Chondrocyte (in vitro differentiated cells): ENCODE measurements around the gene IL36RN. TPM values are rescaled to one million over a fixed set of nuclear protein-coding genes. Genes with fewer than 3 reads are reported as not detected.

Source experiments
- DNase-seq: peaks from one replicate; pipeline ENCODE4 v3.0.0; 2021; ENCODE audit warnings: mixed read lengths, low spot score
- H3K27ac Mint-ChIP-seq: one replicate; pipeline ENCODE4 v1.8.0; 2021; ENCODE audit warnings: mild to moderate bottlenecking, moderate library complexity, mixed read lengths; ENCODE audit not compliant: unreplicated experiment
- H3K27me3 Mint-ChIP-seq: 2 replicates; pipeline ENCODE4 v1.8.0; 2021; ENCODE audit warnings: low read depth, mixed read lengths
- H3K36me3 Mint-ChIP-seq: 2 replicates; pipeline ENCODE4 v1.8.0; 2021; ENCODE audit warnings: low read depth, mixed read lengths
- H3K4me1 Mint-ChIP-seq: 2 replicates; pipeline ENCODE4 v1.8.0; 2021; ENCODE audit warnings: low read depth, mild to moderate bottlenecking, mixed read lengths
- H3K4me3 Mint-ChIP-seq: one replicate; pipeline ENCODE4 v1.8.0; 2021; ENCODE audit warnings: mild to moderate bottlenecking, moderate library complexity, mixed read lengths; ENCODE audit not compliant: unreplicated experiment
- H3K9me3 Mint-ChIP-seq: 2 replicates; pipeline ENCODE4 v1.8.0; 2021; ENCODE audit warnings: low read depth, mixed read lengths
- total RNA-seq: library from RNA; stranded (reverse); gene quantifications from 3 replicates; pipeline ENCODE4 v1.2.1, GENCODE V29; 2021
- TF ChIP-seq, protein P1 (sequence below): fragments of 200-600 bp; sonication (generic); IDR thresholded peaks from 2 replicates; pipeline ENCODE4 v1.5.0; 2021; ENCODE audit warnings: antibody characterized with exemption, mild to moderate bottlenecking, moderate library complexity

The IL36RN gene
- total RNA-seq, 1 donor from 2014 or later: not detected

DNA sequence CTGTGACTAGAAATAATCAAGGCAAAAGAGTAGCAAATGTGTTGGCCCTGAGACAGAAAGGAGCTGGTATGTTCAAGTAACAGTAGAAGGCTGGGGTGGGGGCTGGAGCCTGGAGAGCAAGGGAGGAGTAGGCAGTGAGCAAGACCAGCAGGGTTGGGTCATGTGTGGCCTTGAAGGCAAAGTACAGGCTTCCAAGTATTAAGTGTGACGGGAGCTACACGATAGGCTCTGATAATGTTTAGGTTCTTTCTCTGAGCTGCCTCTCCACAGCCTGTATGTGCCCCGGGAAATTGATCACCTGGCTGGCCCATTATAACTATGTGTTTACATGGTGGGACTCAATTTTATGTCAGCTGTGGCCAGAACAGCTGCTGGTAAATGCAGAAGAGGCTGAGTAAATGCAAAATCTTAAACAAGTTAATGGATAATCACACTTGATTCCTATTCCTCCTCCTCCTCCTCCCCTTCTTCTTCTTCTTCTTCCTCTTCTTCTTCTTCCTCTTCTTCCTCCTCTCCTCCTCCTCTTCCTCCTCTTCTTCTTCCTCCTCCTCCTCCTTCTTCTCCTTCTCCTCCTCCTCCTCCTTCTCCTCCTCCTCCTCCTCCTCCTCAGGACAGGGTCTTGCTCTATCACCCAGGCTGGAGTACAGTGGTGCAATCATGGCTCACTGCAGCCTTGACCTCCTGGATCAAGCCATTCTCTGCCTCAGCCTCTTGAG lies 18.1 kb downstream of the IL36RN start:
- H3K4me3 Mint-ChIP-seq: no peak overlapping the region
- peaks cover 49% of the 10 kb centered on the region for H3K27me3 Mint-ChIP-seq
- H3K4me1 Mint-ChIP-seq: no peaks in the 10 kb centered on the region
- TF ChIP-seq, protein P1, sequence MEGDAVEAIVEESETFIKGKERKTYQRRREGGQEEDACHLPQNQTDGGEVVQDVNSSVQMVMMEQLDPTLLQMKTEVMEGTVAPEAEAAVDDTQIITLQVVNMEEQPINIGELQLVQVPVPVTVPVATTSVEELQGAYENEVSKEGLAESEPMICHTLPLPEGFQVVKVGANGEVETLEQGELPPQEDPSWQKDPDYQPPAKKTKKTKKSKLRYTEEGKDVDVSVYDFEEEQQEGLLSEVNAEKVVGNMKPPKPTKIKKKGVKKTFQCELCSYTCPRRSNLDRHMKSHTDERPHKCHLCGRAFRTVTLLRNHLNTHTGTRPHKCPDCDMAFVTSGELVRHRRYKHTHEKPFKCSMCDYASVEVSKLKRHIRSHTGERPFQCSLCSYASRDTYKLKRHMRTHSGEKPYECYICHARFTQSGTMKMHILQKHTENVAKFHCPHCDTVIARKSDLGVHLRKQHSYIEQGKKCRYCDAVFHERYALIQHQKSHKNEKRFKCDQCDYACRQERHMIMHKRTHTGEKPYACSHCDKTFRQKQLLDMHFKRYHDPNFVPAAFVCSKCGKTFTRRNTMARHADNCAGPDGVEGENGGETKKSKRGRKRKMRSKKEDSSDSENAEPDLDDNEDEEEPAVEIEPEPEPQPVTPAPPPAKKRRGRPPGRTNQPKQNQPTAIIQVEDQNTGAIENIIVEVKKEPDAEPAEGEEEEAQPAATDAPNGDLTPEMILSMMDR: no peak
- DNase-seq: no peak
- H3K9me3 Mint-ChIP-seq: no peaks in the 10 kb centered on the region
- no peaks in the 10 kb centered on the region for H3K36me3 Mint-ChIP-seq
- no peak overlapping the region for H3K27ac Mint-ChIP-seq

DNA sequence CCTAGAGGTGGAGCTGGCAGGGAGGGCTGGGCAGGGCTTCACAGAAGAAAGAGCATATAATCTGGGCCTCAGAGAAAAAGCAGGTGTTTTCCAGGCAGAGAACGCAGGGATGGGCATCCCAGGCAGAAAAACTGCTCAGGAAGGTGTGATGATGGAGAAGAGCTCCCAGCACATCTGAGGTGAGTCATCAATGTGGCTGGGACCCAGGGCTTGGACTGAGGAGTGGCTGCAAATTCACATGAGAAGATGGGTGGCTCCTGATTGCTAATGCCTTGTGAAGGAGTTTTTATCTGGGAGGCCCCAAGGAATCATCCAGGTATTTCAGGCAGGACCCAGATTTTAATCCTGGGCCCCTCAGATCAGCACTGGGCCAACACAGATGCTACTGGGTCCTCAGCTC lies 18.9 kb downstream of the IL36RN start:
- no peak overlapping the region for H3K4me3 Mint-ChIP-seq
- H3K4me1 Mint-ChIP-seq: no peaks in the 10 kb centered on the region
- no peak for DNase-seq
- TF ChIP-seq, protein P1: no peak
- peaks cover 45% of the 10 kb centered on the region for H3K27me3 Mint-ChIP-seq
- no peak overlapping the region for H3K27ac Mint-ChIP-seq
- H3K9me3 Mint-ChIP-seq: no peaks in the 10 kb centered on the region
- H3K36me3 Mint-ChIP-seq: no peaks in the 10 kb centered on the region

DNA sequence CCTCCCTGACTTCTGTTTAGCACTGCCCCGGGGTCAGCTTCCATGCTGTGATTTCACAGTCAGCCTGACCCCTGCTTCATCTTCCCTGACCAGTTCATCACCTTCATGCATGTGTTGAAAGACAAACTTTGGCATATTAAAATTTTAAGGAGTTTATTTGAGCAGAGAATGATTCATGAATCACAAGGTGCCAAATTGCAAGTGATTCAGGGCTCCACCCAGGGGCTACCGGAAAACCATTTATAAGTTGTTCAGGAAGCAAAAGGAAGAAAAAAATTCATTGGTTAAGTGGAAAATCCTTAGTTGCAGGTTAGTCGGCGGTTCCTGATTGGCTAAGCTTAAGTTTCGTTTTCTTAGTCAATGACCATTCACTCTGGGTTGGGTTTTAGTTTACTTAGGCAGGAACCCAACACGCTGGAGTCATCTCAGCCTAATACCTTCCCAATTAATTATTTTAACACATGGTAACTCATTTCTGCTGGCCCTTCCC lies 19.4 kb downstream of the IL36RN start:
- H3K9me3 Mint-ChIP-seq: no peaks in the 10 kb centered on the region
- no peak overlapping the region for H3K27ac Mint-ChIP-seq
- DNase-seq: no peak

DNA sequence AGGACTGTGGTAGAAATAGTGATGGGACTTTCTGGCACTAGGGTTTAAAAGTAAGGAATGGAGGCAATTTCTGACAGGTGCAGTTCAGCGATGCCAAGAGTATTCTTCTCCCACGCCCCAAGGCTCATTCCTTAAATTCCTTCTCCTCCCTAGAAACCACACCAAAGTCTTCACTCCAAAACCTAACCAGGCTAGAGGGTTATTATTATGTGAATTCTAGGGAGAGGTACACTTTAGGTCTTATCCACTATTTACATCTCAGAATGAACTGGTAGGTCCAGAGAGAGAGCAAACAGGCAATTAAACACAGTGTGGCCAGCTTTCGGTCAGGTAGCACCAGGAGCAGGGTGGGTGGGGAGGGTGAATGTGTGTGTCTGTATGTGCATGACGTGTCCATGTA lies 20.1 kb downstream of the IL36RN start:
- Mint-ChIP-seq H3K27me3 (peaks cover 51% of the 10 kb centered on the region), H3K4me1 (no peaks in the 10 kb centered on the region), H3K4me3 (no peak overlapping the region), H3K36me3 (no peaks in the 10 kb centered on the region), H3K9me3 (no peaks in the 10 kb centered on the region), H3K27ac (no peak overlapping the region)
- TF ChIP-seq, protein P1: no peak
- no peak for DNase-seq

More for the DNA sequence above, 19.4 kb downstream of the IL36RN start:
- no peak overlapping the region for H3K4me3 Mint-ChIP-seq
- H3K27me3 Mint-ChIP-seq: peaks cover 47% of the 10 kb centered on the region
- TF ChIP-seq, protein P1: no peak
- H3K36me3 Mint-ChIP-seq: no peaks in the 10 kb centered on the region
- no peaks in the 10 kb centered on the region for H3K4me1 Mint-ChIP-seq

DNA sequence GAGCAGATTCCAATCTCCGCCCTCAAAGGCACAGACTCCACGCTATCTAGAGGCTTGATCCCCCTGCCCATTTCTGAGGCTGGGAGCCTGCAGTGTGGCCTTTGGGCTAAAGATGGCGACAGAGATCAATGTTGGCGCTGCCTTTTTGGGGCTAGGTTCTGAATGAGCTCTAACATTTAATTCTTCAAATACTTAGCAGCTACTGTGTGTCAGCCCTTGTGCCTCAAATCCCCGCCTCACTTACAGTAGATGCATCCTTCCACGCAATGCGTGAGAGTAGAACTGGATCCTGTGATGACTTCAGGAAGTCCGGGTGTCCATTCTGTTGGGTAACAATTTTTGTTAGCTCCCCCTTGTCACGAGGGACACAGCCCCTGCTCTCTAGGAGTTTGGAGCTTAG lies 21.1 kb downstream of the IL36RN start:
- no peak for DNase-seq
- Mint-ChIP-seq H3K36me3 (no peaks in the 10 kb centered on the region), H3K4me1 (no peaks in the 10 kb centered on the region), H3K27me3 (peaks cover 55% of the 10 kb centered on the region), H3K9me3 (no peaks in the 10 kb centered on the region), H3K27ac (no peak overlapping the region), H3K4me3 (no peak overlapping the region)
- TF ChIP-seq, protein P1: peak; percentile 78
